SK-N-SH treated with all-trans-retinoic acid at 6 μM for 48 hours (cell line): ENCODE results near the gene STEAP4.

Experiments used
- ARNTL ChIP-seq: fragments of 450-650 bp; formaldehyde crosslinking; IDR thresholded peaks from 2 replicates; pipeline ENCODE4 v1.5.0; 2020; ENCODE audit warnings: low read depth, mild to moderate bottlenecking, moderate library complexity, borderline replicate concordance
- CSDC2 ChIP-seq: fragments of 250-450 bp; sonication (Bioruptor Pico); IDR thresholded peaks from 2 replicates; pipeline ENCODE4 v1.5.0; 2020; ENCODE audit warnings: mild to moderate bottlenecking, moderate library complexity
- CSRNP3 ChIP-seq: fragments of 250-450 bp; sonication (Bioruptor Pico); IDR thresholded peaks from 2 replicates; pipeline ENCODE4 v1.5.1; 2021; ENCODE audit warnings: mild to moderate bottlenecking, moderate library complexity
- GLIS3 ChIP-seq: fragments of 250-450 bp; sonication (Bioruptor Pico); IDR thresholded peaks from 2 replicates; pipeline ENCODE4 v1.5.0; 2020; ENCODE audit warnings: mild to moderate bottlenecking, moderate library complexity
- TCF4 ChIP-seq: fragments of 250-450 bp; sonication (Bioruptor Pico); IDR thresholded peaks from 2 replicates; pipeline ENCODE4 v1.8.0; 2021; ENCODE audit warnings: mild to moderate bottlenecking, moderate library complexity, borderline replicate concordance
- ZC3H10 ChIP-seq: fragments of 250-450 bp; sonication (Bioruptor Pico); IDR thresholded peaks from 2 replicates; pipeline ENCODE4 v1.5.1; 2021; ENCODE audit warnings: mild to moderate bottlenecking, moderate library complexity
- ZFP30 ChIP-seq: fragments of 450-650 bp; formaldehyde crosslinking; IDR thresholded peaks from 2 replicates; pipeline ENCODE4 v1.5.0; 2022; ENCODE audit warnings: mild to moderate bottlenecking, moderate library complexity
- ZNF565 ChIP-seq: fragments of 450-650 bp; formaldehyde crosslinking; conservative IDR thresholded peaks from 2 replicates; pipeline ENCODE4 v1.5.0; 2020; ENCODE audit warnings: low read depth, mild to moderate bottlenecking, moderate library complexity
- TF ChIP-seq, protein P1 (sequence below): fragments of 250-450 bp; sonication (Bioruptor Pico); IDR thresholded peaks from 2 replicates; pipeline ENCODE4 v1.5.0; 2020; ENCODE audit warnings: mild to moderate bottlenecking, moderate library complexity
- TF ChIP-seq, protein P2 (sequence below): fragments of 250-450 bp; sonication (Bioruptor Pico); IDR thresholded peaks from 2 replicates; pipeline ENCODE4 v1.5.1; 2020; ENCODE audit warnings: low read depth, mild to moderate bottlenecking, moderate library complexity

- TF ChIP-seq CSRNP3 (CRISPR knock-in tag) = no peak
- TF ChIP-seq, protein P1, sequence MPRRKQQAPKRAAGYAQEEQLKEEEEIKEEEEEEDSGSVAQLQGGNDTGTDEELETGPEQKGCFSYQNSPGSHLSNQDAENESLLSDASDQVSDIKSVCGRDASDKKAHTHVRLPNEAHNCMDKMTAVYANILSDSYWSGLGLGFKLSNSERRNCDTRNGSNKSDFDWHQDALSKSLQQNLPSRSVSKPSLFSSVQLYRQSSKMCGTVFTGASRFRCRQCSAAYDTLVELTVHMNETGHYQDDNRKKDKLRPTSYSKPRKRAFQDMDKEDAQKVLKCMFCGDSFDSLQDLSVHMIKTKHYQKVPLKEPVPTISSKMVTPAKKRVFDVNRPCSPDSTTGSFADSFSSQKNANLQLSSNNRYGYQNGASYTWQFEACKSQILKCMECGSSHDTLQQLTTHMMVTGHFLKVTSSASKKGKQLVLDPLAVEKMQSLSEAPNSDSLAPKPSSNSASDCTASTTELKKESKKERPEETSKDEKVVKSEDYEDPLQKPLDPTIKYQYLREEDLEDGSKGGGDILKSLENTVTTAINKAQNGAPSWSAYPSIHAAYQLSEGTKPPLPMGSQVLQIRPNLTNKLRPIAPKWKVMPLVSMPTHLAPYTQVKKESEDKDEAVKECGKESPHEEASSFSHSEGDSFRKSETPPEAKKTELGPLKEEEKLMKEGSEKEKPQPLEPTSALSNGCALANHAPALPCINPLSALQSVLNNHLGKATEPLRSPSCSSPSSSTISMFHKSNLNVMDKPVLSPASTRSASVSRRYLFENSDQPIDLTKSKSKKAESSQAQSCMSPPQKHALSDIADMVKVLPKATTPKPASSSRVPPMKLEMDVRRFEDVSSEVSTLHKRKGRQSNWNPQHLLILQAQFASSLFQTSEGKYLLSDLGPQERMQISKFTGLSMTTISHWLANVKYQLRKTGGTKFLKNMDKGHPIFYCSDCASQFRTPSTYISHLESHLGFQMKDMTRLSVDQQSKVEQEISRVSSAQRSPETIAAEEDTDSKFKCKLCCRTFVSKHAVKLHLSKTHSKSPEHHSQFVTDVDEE = no peak
- TF ChIP-seq, protein P2, sequence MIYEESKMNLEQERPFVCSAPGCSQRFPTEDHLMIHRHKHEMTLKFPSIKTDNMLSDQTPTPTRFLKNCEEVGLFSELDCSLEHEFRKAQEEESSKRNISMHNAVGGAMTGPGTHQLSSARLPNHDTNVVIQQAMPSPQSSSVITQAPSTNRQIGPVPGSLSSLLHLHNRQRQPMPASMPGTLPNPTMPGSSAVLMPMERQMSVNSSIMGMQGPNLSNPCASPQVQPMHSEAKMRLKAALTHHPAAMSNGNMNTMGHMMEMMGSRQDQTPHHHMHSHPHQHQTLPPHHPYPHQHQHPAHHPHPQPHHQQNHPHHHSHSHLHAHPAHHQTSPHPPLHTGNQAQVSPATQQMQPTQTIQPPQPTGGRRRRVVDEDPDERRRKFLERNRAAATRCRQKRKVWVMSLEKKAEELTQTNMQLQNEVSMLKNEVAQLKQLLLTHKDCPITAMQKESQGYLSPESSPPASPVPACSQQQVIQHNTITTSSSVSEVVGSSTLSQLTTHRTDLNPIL (CRISPR knock-in tag) = no peak
- TF ChIP-seq ZC3H10 = no peak
- TF ChIP-seq ZNF565 (CRISPR knock-in tag) = no peak
- no peak for TF ChIP-seq ARNTL (CRISPR knock-in tag)
- TF ChIP-seq CSDC2 (CRISPR knock-in tag) = no peak
- TF ChIP-seq GLIS3 (CRISPR knock-in tag) = no peak
- TF ChIP-seq TCF4 (CRISPR knock-in tag) = no peak
- TF ChIP-seq ZFP30 (CRISPR knock-in tag) = no peak
Observed at GRCh38 chr7:88224601-88225275, 82.0 kb downstream of the STEAP4 start.
